ENCODE data around the gene YTHDF1.

GRCh38 chr20:63191400-63191799 is 24.5 kb downstream of the YTHDF1 start:
- TF ChIP-seq CTCF (conservative IDR thresholded peaks at IDR 0.05; ENCODE audit: low read depth, low read length) (no peak), POLR2A (IDR thresholded peaks at IDR 0.05; ENCODE audit: low read depth, low read length) (no peak), RFX5 (IDR thresholded peaks at IDR 0.05; ENCODE audit: low read depth, low read length) (no peak), MXI1 (IDR thresholded peaks at IDR 0.05; ENCODE audit: borderline replicate concordance, low read depth, low read length) (no peak), CEBPB (IDR thresholded peaks at IDR 0.05; ENCODE audit: low read depth, low read length) (no peak), BHLHE40 (IDR thresholded peaks at IDR 0.05; ENCODE audit: low read depth, low read length) (no peak), FOS (IDR thresholded peaks at IDR 0.05; ENCODE audit: low read depth, low read length) (no peak), SMC3 (IDR thresholded peaks at IDR 0.05; ENCODE audit: low read depth, low read length) (no peak), RCOR1 (IDR thresholded peaks at IDR 0.05; ENCODE audit: insufficient replicate concordance, low read length) (no peak), NFE2L2 (IDR thresholded peaks at IDR 0.05; ENCODE audit: low read depth, low read length) (no peak), CHD1 (IDR thresholded peaks at IDR 0.05; ENCODE audit: low read depth, low read length) (no peak), RAD21 (IDR thresholded peaks at IDR 0.05; ENCODE audit: low read length) (no peak)
- TF ChIP-seq, protein P1, sequence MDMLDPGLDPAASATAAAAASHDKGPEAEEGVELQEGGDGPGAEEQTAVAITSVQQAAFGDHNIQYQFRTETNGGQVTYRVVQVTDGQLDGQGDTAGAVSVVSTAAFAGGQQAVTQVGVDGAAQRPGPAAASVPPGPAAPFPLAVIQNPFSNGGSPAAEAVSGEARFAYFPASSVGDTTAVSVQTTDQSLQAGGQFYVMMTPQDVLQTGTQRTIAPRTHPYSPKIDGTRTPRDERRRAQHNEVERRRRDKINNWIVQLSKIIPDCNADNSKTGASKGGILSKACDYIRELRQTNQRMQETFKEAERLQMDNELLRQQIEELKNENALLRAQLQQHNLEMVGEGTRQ (IDR thresholded peaks at IDR 0.05; ENCODE audit: low read depth, low read length), result no peak
- TF ChIP-seq, protein P2, sequence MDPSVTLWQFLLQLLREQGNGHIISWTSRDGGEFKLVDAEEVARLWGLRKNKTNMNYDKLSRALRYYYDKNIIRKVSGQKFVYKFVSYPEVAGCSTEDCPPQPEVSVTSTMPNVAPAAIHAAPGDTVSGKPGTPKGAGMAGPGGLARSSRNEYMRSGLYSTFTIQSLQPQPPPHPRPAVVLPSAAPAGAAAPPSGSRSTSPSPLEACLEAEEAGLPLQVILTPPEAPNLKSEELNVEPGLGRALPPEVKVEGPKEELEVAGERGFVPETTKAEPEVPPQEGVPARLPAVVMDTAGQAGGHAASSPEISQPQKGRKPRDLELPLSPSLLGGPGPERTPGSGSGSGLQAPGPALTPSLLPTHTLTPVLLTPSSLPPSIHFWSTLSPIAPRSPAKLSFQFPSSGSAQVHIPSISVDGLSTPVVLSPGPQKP (IDR thresholded peaks at IDR 0.05; ENCODE audit: borderline replicate concordance, low read depth, low read length), result no peak
